K562 (cell line): Measurements from ENCODE around the gene LTA.

ENCODE experiments used
- EZH2 ChIP-seq: IDR thresholded peaks from 2 replicates; pipeline ENCODE4 v1.6.1; 2012; ENCODE audit warnings: low read depth, mild to moderate bottlenecking, inconsistent platforms, low read length, borderline replicate concordance
- IFI16 ChIP-seq: fragments of 250-450 bp; sonication (Bioruptor Pico); IDR thresholded peaks from 2 replicates; pipeline ENCODE4 v2.1.2; 2022; ENCODE audit warnings: mild to moderate bottlenecking, inconsistent platforms
- TCF7L2 ChIP-seq: fragments of 150-350 bp; IDR thresholded peaks from 2 replicates; pipeline ENCODE4 v1.6.1; 2016; ENCODE audit warnings: low read depth, mild to moderate bottlenecking, low read length, moderate library complexity

DNA sequence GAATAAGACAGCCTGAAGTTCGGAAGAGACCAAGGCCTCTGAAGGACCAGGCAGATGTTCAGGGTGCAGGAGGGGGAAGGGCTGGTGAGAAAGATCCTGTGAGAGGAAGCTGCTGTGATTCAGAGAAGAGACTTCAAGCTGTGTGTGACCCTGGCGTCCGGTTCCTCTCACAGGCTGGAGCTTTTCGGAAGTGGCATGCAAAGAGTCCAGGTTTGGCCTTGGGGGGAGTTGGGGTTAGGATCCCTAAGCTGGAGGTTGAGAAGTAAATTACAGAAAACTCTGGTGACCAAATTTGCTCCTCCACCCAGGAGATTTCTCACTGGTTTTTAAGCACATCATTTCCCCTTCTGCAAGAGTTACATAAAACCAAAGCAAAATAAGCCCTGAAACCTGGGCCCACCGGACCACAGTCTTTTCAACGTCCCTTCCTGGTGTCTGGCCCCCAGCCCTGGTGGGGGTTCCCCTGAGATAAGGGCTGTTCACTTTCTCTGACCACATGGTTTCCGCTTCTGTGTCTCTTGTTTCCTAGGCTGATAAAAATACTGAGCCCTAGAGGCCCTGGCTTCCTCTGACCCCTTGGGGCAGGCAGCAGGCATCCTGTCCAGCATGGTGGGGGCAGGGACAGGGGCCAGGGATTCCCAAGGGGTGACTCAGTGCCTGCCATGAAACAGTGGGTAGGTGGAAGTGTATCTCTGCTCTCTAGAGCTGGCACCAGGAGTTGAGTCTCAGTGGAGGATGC, 12.0 kb upstream of the LTA start:
- no peak for TF ChIP-seq EZH2
- no peak for TF ChIP-seq TCF7L2
- no peak for TF ChIP-seq IFI16 (CRISPR knock-in tag)
